DND-41 (cell line): ENCODE measurements around the gene TRAPPC2.

Experiments
- ATAC-seq: fragments of 200-7000 bp; cut with Tn5 transposase; 3 replicates; pipeline ENCODE4 v1.9.1; 2021; ENCODE audit warnings: low read depth; ENCODE audit not compliant: insufficient read depth
- DNase-seq: peaks from one replicate; pipeline ENCODE4 v3.0.0-alpha.2; 2020
- H2AFZ ChIP-seq: 2 replicates; pipeline ENCODE4 v1.6.0; 2012; ENCODE audit warnings: low read depth, low read length
- H3K27ac ChIP-seq: 2 replicates; pipeline ENCODE4 v1.5.1; 2012; ENCODE audit warnings: low read length, inconsistent platforms
- H3K27me3 ChIP-seq: fragments of 200-600 bp; sonication (generic); 2 replicates; pipeline ENCODE4 v1.6.0; 2012; ENCODE audit warnings: low read length, mild to moderate bottlenecking, inconsistent platforms; ENCODE audit not compliant: insufficient read depth, poor library complexity
- H3K36me3 ChIP-seq: 2 replicates; pipeline ENCODE4 v1.5.1; 2012; ENCODE audit warnings: low read length, inconsistent platforms; ENCODE audit not compliant: insufficient read depth
- H3K4me1 ChIP-seq: 2 replicates; pipeline ENCODE4 v1.5.1; 2012; ENCODE audit warnings: mild to moderate bottlenecking, low read length; ENCODE audit not compliant: insufficient read depth
- H3K4me2 ChIP-seq: 2 replicates; pipeline ENCODE4 v1.6.0; 2012; ENCODE audit warnings: mild to moderate bottlenecking, moderate library complexity, low read length, inconsistent platforms; ENCODE audit not compliant: insufficient read depth
- H3K4me3 ChIP-seq, 2 experiments: fragments of 200-600 bp in 1 of 2; shearing (Covaris generic) in 1 of 2; 2 replicates each; pipeline ENCODE4 v1.5.1; 2012 to 2016; ENCODE audit warnings: inconsistent platforms in 2 of 2, low read length in 2 of 2, mild to moderate bottlenecking in 2 of 2, low read depth in 1 of 2, moderate library complexity in 1 of 2
- H3K79me2 ChIP-seq: 2 replicates; pipeline ENCODE4 v1.6.0; 2012; ENCODE audit warnings: low read length, inconsistent platforms; ENCODE audit not compliant: insufficient read depth
- H3K9ac ChIP-seq: 2 replicates; pipeline ENCODE4 v1.6.0; 2012; ENCODE audit warnings: low read depth, mild to moderate bottlenecking, inconsistent platforms, low read length, moderate library complexity
- H3K9me3 ChIP-seq: 2 replicates; pipeline ENCODE4 v1.5.1; 2012; ENCODE audit warnings: low read length, moderate library complexity, mild to moderate bottlenecking, inconsistent platforms; ENCODE audit not compliant: insufficient read depth, severe bottlenecking
- H4K20me1 ChIP-seq: 2 replicates; pipeline ENCODE4 v1.6.0; 2012; ENCODE audit warnings: low read length; ENCODE audit not compliant: insufficient read depth
- CTCF ChIP-seq: IDR thresholded peaks from 2 replicates; pipeline ENCODE4 v1.5.1; 2012; ENCODE audit warnings: borderline replicate concordance, low read length, moderate library complexity, mild to moderate bottlenecking; ENCODE audit not compliant: poor library complexity, severe bottlenecking; ENCODE audit errors: extremely low read depth
- EZH2 ChIP-seq: IDR thresholded peaks from 3 replicates; pipeline ENCODE4 v1.6.1; 2012; ENCODE audit warnings: borderline replicate concordance, low read depth, mild to moderate bottlenecking, moderate library complexity, low read length, inconsistent platforms; ENCODE audit not compliant: severe bottlenecking

The TRAPPC2 gene

DNA sequence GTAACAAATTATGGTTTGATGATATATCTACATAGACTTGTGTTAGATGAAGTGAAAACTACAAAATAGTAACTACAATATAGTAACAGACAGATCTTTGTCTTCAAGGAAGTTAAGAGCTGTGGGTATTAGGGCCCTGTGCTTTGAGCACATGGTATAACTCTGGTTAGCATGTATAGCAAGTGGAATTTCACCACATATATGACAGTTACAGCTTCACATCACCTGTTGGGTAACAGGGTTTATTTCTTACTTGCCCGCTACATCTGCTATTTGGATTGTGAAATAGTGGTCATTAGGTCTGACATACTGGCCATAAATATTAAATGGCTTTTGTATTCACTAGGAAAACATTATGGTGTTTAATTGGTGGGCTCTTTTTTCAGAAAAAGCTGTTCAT is 20.3 kb upstream of the TRAPPC2 start:
- H4K20me1 ChIP-seq, result no peaks in the 10 kb centered on the region
- H3K79me2 ChIP-seq, result no peaks in the 10 kb centered on the region
- H3K36me3 ChIP-seq, result peaks cover 53% of the 10 kb centered on the region
- TF ChIP-seq EZH2 (no peak), CTCF (no peak)
- no peak overlapping the region for H3K9ac ChIP-seq
- H3K9me3 ChIP-seq, result no peaks in the 10 kb centered on the region
- H3K27ac ChIP-seq, result no peak overlapping the region
- no peak for DNase-seq
- H3K4me2 ChIP-seq, result no peak overlapping the region
- H3K4me3 ChIP-seq, result no peak overlapping the region
- no peaks in the 10 kb centered on the region for H3K27me3 ChIP-seq
- H2AFZ ChIP-seq, result no peak overlapping the region
- no peak for ATAC-seq
- no peaks in the 10 kb centered on the region for H3K4me1 ChIP-seq

- no peaks in the 10 kb centered on the region for H3K4me1 ChIP-seq
- peaks cover 50% of the 10 kb centered on the region for H3K36me3 ChIP-seq
- no peak overlapping the region for H3K4me3 ChIP-seq
- no peak overlapping the region for H3K4me2 ChIP-seq
- H3K9me3 ChIP-seq, result no peaks in the 10 kb centered on the region
- H3K9ac ChIP-seq, result no peak overlapping the region
- no peak overlapping the region for H2AFZ ChIP-seq
- no peak for ATAC-seq
- DNase-seq, result no peak
- no peak overlapping the region for H3K27ac ChIP-seq
- H4K20me1 ChIP-seq, result no peaks in the 10 kb centered on the region
- TF ChIP-seq CTCF (no peak), EZH2 (no peak)
- no peaks in the 10 kb centered on the region for H3K27me3 ChIP-seq
- H3K79me2 ChIP-seq, result no peaks in the 10 kb centered on the region
Measured at GRCh38 chrX:13752646-13753045, 18.2 kb upstream of the TRAPPC2 start.

GRCh38 chrX:13752141-13752540 is 17.7 kb upstream of the TRAPPC2 start:
- H3K9ac ChIP-seq, result no peak overlapping the region
- no peaks in the 10 kb centered on the region for H3K27me3 ChIP-seq
- ATAC-seq, result no peak
- H3K4me1 ChIP-seq, result no peaks in the 10 kb centered on the region
- no peak overlapping the region for H3K4me2 ChIP-seq
- H3K9me3 ChIP-seq, result no peaks in the 10 kb centered on the region
- no peaks in the 10 kb centered on the region for H3K79me2 ChIP-seq
- H3K27ac ChIP-seq, result no peak overlapping the region
- peaks cover 54% of the 10 kb centered on the region for H3K36me3 ChIP-seq
- DNase-seq, result no peak
- TF ChIP-seq EZH2 (no peak), CTCF (no peak)
- H3K4me3 ChIP-seq, result no peak overlapping the region
- H4K20me1 ChIP-seq, result no peaks in the 10 kb centered on the region
- H2AFZ ChIP-seq, result no peak overlapping the region

GRCh38 chrX:13750812-13751211 is 16.4 kb upstream of the TRAPPC2 start:
- H3K79me2 ChIP-seq, result no peaks in the 10 kb centered on the region
- DNase-seq (no peak), ATAC-seq (no peak)
- peaks cover 53% of the 10 kb centered on the region for H3K36me3 ChIP-seq
- H4K20me1 ChIP-seq, result no peaks in the 10 kb centered on the region
- no peak overlapping the region for H3K9ac ChIP-seq
- no peaks in the 10 kb centered on the region for H3K4me1 ChIP-seq
- no peak overlapping the region for H3K27ac ChIP-seq
- H3K27me3 ChIP-seq, result no peaks in the 10 kb centered on the region
- TF ChIP-seq EZH2 (no peak), CTCF (no peak)
- H3K9me3 ChIP-seq, result no peaks in the 10 kb centered on the region
- H2AFZ ChIP-seq, result no peak overlapping the region
- no peak overlapping the region for H3K4me2 ChIP-seq
- H3K4me3 ChIP-seq, result no peak overlapping the region
